Erythroblast (primary cell): ENCODE results near the gene FAR2.

ENCODE experiments used
- GATA1 ChIP-seq: IDR thresholded peaks from 2 replicates; pipeline ENCODE4 v1.6.1; 2011; ENCODE audit warnings: low read depth, mild to moderate bottlenecking, control low read depth, low read length, moderate library complexity
- POLR2A ChIP-seq: IDR thresholded peaks from 2 replicates; pipeline ENCODE4 v1.6.1; 2011; ENCODE audit warnings: mild to moderate bottlenecking, low read length

DNA sequence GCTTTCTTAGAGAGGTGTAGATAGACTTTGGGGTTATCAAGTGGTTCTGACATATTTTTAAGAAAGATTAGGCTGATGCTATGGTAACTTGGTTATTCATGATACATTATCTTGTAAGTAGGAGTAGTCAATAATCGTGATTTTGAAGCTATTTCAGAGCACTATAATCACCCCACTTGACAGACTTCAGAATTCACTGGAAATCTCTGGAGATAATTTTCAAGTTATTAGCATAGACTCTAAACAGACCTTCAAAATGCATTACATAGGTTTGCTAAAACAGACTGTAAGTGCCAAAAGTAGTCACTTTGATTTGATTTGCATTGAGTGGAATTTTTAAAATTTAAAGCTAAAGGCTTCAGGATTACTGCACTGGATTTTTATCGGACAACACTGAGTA, 157.6 kb downstream of the FAR2 start:
- no peak for TF ChIP-seq POLR2A
- TF ChIP-seq GATA1 = no peak
